ENCODE results near the gene CLIC2.

GRCh38 chrX:155329293-155329692 is 5.1 kb downstream of the CLIC2 start:
- TF ChIP-seq POLR2A (IDR thresholded peaks at IDR 0.05; ENCODE audit: low read depth, low read length) (no peak), PAX5 (IDR thresholded peaks at IDR 0.05; ENCODE audit: insufficient read depth, low read length, severe bottlenecking) (no peak), SPI1 (IDR thresholded peaks at IDR 0.05; ENCODE audit: low read depth, low read length) (no peak)
